ENCODE measurements around the gene OSBPL6. TPM values are rescaled to one million over a fixed set of nuclear protein-coding genes. Genes with fewer than 3 reads are reported as not detected.

OSBPL6 gene
- total RNA-seq, 1 experiment from 2014 or later: 2.3 TPM

- no peak for DNase-seq
- intact Hi-C loops (cut with micrococcal nuclease; ENCODE audit: unreplicated experiment): loop anchor here (2.0 kb wide), 1 partner anchor 72 kb away; no protein-coding TSS in a partner anchor
- CTCF ChIA-PET: interaction anchor here (0.8 to 2.3 kb wide), 3 partner anchors 18 to 36 kb away, joined by 3 to 10 read pairs (median 4); partner anchors contain the start of gene FKBP7
- no peak for TF ChIP-seq CTCF (IDR thresholded peaks at IDR 0.05; ENCODE audit: unreplicated experiment)
- H3K4me1 Mint-ChIP-seq (ENCODE audit: low read depth, unreplicated experiment): peaks cover 21% of the 10 kb centered on the region
- peak overlapping the region; percentile 90 for H3K4me3 Mint-ChIP-seq (ENCODE audit: low read depth, unreplicated experiment)
- H3K9me3 Mint-ChIP-seq (ENCODE audit: low read depth, unreplicated experiment): no peaks in the 10 kb centered on the region
- no TSS peak for BruUV-seq (replicated peaks)
- H3K27ac Mint-ChIP-seq (ENCODE audit: unreplicated experiment): peak overlapping the region; percentile 99
- no peaks in the 10 kb centered on the region for H3K27me3 Mint-ChIP-seq (ENCODE audit: unreplicated experiment)
- peaks cover 44% of the 10 kb centered on the region for H3K36me3 Mint-ChIP-seq (ENCODE audit: insufficient read depth, unreplicated experiment)
Observed at GRCh38 chr2:178450524-178450773, 256.1 kb downstream of the OSBPL6 start.

- TF ChIP-seq CTCF (IDR thresholded peaks at IDR 0.05; ENCODE audit: unreplicated experiment): no peak
- no peaks in the 10 kb centered on the region for H3K9me3 Mint-ChIP-seq (ENCODE audit: low read depth, unreplicated experiment)
- peaks cover 44% of the 10 kb centered on the region for H3K36me3 Mint-ChIP-seq (ENCODE audit: insufficient read depth, unreplicated experiment)
- no TSS peak for BruUV-seq (replicated peaks)
- peaks cover 21% of the 10 kb centered on the region for H3K4me1 Mint-ChIP-seq (ENCODE audit: low read depth, unreplicated experiment)
- H3K4me3 Mint-ChIP-seq (ENCODE audit: low read depth, unreplicated experiment): peak within 1 kb of the TSS; percentile 90
- peak within 1 kb of the TSS; percentile 99 for H3K27ac Mint-ChIP-seq (ENCODE audit: unreplicated experiment)
- H3K27me3 Mint-ChIP-seq (ENCODE audit: unreplicated experiment): no peaks in the 10 kb centered on the region
- CTCF ChIA-PET: interaction anchor here (0.6 to 2.3 kb wide), 5 partner anchors 17 to 289 kb away, joined by 3 to 10 read pairs (median 4); partner anchors contain the start of gene FKBP7
- DNase-seq: peak; percentile 99
- intact Hi-C loops (cut with micrococcal nuclease; ENCODE audit: unreplicated experiment): loop anchor here (2.0 kb wide), 1 partner anchor 72 kb away; no protein-coding TSS in a partner anchor
Observed at GRCh38 chr2:178450774-178451525, 256.6 kb downstream of the OSBPL6 start, which contains the start of the genes PJVK and PRKRA. TSS of gene PJVK (plus strand) at chr2:178451378. CDS start at chr2:178453410, 2,032 bp downstream. TSS of gene PRKRA (minus strand) at chr2:178451175. CDS start at chr2:178451030, 145 bp downstream.

- BruUV-seq (replicated peaks): no TSS peak
- Mint-ChIP-seq H3K4me1 (ENCODE audit: low read depth, unreplicated experiment) (peaks cover 21% of the 10 kb centered on the region), H3K27ac (ENCODE audit: unreplicated experiment) (peak overlapping the region; percentile 99), H3K4me3 (ENCODE audit: low read depth, unreplicated experiment) (no peak overlapping the region), H3K9me3 (ENCODE audit: low read depth, unreplicated experiment) (no peaks in the 10 kb centered on the region), H3K36me3 (ENCODE audit: insufficient read depth, unreplicated experiment) (peaks cover 40% of the 10 kb centered on the region), H3K27me3 (ENCODE audit: unreplicated experiment) (no peaks in the 10 kb centered on the region)
- no peak for DNase-seq
- TF ChIP-seq CTCF (IDR thresholded peaks at IDR 0.05; ENCODE audit: unreplicated experiment): no peak
- CTCF ChIA-PET: no interaction called here
- intact Hi-C loops (cut with micrococcal nuclease; ENCODE audit: unreplicated experiment): no loop called here
Observed at GRCh38 chr2:178452334-178452733, 258.0 kb downstream of the OSBPL6 start.

Other genes with a start within 250 kb of the OSBPL6 start
- gene PDE11A, start 121.7 kb upstream of the OSBPL6 start, total RNA-seq (2022): 1.4 and 2.1 TPM in 2 replicates
- gene RBM45, start 82.1 kb upstream of the OSBPL6 start, total RNA-seq (2022): 11.5 and 11.6 TPM in 2 replicates

All from Calu3 (cell line).